Measurements from ENCODE around the gene RALGPS1.

DNA sequence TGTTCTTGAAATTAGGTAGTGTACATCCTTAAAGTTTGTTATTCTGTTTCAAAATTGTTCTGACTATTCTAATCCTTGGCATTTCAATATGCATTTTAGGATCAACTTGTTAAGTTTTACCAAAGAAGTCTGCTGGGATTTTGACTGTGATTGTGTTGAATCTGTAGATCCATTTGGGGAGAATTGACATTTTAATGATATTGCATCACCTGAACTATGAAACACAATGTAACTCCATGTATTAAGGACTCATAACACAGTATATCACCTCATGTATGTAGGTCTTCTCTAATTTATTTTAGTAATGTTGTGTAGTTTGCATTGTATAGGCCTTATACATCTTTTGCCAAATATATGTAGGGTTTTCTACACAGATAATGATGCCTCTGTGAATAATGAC, 77.8 kb downstream of the RALGPS1 start:
- TF ChIP-seq, protein P1, sequence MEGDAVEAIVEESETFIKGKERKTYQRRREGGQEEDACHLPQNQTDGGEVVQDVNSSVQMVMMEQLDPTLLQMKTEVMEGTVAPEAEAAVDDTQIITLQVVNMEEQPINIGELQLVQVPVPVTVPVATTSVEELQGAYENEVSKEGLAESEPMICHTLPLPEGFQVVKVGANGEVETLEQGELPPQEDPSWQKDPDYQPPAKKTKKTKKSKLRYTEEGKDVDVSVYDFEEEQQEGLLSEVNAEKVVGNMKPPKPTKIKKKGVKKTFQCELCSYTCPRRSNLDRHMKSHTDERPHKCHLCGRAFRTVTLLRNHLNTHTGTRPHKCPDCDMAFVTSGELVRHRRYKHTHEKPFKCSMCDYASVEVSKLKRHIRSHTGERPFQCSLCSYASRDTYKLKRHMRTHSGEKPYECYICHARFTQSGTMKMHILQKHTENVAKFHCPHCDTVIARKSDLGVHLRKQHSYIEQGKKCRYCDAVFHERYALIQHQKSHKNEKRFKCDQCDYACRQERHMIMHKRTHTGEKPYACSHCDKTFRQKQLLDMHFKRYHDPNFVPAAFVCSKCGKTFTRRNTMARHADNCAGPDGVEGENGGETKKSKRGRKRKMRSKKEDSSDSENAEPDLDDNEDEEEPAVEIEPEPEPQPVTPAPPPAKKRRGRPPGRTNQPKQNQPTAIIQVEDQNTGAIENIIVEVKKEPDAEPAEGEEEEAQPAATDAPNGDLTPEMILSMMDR (conservative IDR thresholded peaks at IDR 0.05): no peak
- TF ChIP-seq ZFX (IDR thresholded peaks at IDR 0.05): no peak
